GM21786 (cell line): ENCODE measurements around the gene ACSF3.

Experiments
- ATAC-seq: cut with Tn5 transposase; IDR thresholded peaks from one replicate; pipeline ENCODE4 v1.9.1; 2021; ENCODE audit not compliant: unreplicated experiment

The ACSF3 gene

GRCh38 chr16:89123001-89123830 lies 29.6 kb downstream of the ACSF3 start:
- ATAC-seq, result no peak

DNA sequence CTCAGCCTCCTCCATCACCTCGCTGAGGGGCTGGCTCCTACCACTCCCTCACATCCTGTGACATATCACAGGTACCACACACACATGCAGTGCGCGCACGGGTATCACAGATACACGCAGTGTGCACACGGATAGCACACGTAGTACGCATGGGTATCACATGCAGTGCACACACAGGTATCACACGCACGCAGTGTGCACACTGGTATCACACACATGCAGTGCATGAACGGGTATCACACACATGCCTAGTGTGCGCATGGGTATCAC lies 30.1 kb downstream of the ACSF3 start:
- no peak for ATAC-seq

- no peak for ATAC-seq
Measured at GRCh38 chr16:89129378-89129777, 35.7 kb downstream of the ACSF3 start.

DNA sequence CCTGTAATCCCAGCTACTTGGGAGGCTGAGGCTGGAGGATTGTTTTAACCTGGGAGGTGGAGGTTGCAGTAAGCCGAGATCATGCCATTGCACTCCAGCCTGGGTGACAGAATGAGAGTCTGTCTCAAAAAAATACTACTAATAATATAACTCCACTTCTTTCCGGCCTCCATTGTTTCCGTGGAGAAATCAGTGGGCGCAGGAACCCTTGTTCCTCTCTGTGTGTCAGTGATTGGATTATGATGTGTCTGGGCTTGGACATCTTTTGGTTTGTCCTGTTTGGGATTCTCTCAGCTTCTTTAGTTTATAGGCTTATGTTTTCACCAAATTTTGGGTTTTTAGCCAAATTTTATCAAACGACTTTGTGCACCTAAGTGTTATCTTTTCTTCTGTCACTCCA lies 36.8 kb downstream of the ACSF3 start:
- ATAC-seq, result no peak

DNA sequence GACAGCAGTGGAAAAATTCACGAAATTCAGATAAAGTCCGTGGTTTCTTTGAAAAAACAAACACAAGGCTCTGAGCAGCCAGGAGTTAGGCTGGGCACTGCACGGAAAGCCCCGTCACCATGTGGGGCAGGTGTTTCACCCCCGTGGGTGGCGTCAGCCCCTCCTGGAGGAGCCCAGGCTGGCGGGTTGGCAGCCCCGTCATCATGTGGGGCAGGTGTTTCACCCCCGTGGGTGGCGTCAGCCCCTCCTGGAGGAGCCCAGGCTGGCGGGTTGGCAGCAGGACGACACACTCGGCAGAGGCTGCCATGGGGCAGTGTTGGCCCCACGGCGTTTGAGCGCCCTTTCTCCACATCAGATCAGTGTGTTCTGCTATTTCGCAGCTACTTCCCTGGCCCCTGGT lies 38.1 kb downstream of the ACSF3 start:
- ATAC-seq, result no peak

DNA sequence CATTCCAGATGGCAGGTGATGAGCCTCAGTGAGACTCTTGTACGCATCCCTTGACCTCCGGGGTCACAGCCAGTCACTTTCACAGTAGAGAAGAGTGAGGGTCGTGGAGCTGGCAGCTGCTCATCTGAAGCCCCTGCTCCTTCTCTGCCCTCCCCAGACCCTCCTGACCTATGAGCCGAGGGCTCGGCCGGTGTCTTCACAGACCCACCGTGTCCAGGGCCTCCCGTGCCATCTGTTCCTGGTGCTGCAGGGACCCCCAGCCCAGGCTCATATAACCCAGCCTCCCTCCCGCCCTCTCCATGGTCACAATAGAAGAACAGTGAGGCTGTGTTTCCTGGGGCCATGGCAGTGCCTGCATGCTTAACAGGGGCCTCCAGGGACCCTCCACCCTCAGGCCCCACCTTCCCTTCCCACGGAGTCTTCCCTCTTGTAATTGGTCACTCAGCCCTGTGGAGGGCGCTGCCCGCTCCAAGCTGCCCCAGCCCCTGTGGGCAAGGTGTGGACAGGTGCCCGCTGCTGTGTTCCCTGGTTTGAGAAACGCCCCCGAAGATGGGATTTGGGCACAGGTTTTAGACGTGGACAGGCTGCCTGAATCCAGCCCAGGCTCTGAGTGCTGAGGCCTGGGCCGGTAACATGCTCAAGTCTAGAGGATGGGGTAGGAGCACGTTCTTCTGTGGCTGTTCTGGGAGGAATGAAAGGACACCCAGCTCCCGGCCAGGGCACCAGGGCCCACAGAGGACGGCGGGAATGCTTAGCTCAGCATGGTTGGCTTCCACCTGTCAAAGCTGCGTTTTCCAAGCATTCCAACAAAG lies 38.7 kb downstream of the ACSF3 start:
- no peak for ATAC-seq

- ATAC-seq, result no peak
Measured at GRCh38 chr16:89133457-89134127, 39.9 kb downstream of the ACSF3 start.

DNA sequence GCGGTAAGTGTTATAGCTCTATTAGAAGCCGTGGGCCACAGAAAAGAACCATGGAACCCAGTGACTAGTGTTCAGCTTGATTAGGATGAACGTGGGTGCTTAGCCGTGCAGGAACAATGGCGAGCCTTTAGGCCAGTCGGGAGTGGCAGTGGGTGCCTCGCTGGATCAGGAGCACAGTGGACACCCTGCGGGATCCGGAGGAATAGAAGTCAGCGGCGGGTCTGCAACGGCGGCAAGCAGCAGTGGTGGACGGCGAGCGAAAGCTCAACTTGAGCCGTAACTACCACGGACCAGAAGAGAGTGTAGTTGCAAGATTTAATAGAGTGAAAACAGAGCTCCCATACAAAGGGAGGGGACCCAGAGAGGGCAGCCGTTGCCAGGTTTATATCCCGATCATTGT lies 40.6 kb downstream of the ACSF3 start:
- ATAC-seq, result no peak

DNA sequence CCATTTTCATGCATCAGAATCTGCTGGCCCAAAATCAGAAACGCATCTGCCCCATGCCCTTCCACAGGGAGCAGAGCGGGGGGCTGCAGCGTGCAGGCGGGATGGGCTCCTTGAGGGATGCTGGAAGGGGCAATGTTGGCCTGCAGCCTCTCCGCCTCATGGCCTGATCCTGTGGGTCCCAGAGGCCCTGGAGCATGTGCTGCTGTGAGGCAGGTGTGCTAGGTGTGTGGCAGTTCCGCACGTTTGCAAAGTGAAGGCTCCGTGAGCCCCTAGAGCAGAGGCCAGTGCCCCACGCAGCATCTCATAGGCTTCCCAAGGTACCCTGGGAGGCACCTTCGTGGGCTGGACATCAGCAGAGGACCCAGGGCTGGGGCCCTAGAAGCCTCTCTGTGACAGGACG lies 41.5 kb downstream of the ACSF3 start:
- ATAC-seq, result no peak

DNA sequence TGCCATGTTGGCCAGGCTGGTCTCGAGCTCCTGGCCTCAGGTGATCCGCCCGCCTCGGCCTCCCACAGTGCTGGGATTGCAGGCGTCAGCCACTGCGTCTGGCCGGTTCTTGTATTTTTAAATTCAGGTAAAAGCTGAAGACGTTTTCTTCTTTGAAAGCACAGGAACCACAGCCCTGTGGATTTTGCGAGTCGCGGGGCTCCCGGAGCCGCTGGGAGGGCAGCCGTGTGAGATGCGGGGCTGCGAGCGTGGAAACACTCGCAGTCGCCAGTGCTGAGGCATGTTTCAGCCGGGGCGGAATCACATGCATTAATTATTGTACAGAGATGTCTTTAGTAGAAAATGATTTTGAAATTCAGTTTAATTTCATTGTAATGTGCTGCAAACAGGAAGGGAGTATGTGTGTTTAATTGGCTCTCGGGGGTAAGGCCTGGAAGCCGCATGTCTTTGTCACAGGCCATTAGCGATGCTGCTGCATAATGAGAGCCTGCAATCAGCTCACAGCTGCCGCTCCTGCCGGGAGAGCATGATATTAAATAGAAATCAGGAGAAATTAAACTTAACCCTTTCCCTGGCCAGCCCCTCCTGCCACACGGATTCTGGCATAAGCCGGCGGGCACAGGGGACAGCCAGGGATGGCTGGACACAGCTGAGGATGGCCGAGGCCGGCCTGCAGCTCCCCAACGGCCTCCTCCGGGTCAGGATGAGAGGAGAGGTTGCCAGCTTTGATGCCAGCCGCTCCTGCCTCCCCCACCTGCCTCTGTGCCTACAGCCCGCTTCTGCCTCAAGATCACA lies 42.5 kb downstream of the ACSF3 start:
- ATAC-seq, result no peak

GRCh38 chr16:89136931-89137330 lies 43.3 kb downstream of the ACSF3 start:
- ATAC-seq, result no peak

DNA sequence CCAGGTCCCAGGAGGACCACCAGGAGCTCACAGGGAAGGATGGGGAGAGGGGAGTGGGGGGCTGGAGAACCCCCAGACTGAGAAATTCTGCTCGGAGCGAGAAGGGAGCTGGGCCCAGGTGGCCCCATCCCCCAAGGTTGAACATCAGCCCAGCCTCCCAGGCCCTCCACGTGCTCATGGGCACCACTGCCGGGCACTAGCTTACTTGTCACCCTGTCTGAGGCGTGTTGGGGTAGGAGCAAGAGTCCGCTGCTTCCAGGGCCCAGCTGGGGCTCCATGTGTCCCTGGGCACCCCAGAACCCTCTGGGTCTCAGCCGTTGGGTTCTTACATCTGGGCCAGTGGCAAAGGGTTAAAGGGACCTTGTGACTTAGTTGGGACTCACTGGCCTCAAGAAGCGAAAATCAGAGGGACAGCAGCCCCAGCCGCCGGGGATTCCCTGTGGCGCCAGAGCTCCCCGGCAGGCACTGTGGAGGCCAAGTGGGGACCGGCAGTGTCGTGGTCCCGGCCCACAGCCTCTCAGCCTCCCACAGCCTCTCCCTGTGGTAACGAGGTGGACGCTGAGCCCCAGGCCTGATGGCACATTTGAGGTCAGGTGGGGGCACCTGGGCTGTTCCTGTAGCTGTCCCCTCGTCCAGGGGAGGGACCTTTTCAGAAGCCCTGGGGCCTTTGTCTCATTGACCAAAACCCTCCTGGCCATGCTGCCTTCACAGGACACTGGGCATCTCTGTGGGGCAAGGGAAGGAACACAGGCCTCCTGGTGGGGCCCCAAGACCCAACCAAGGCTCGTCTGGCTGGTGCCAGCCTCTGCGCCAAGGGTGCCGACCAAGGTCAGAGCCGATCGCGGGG lies 44.2 kb downstream of the ACSF3 start:
- ATAC-seq, result no peak

DNA sequence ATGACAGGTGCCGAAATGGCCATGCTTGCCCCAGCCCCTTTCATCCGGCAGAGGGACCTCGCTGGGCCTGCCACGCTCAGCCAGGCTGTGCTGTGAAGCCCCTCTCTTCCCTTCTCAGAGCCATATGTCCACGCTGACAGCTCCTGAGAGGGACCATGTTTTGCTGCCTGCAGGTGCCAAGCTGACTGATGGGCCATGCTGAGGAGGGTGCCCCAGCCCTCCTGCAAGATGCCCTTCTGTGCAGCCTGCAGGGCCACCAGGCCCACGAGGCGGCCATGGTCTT lies 44.8 kb downstream of the ACSF3 start:
- no peak for ATAC-seq

- no peak for ATAC-seq
Measured at GRCh38 chr16:89138843-89139520, 45.3 kb downstream of the ACSF3 start.

DNA sequence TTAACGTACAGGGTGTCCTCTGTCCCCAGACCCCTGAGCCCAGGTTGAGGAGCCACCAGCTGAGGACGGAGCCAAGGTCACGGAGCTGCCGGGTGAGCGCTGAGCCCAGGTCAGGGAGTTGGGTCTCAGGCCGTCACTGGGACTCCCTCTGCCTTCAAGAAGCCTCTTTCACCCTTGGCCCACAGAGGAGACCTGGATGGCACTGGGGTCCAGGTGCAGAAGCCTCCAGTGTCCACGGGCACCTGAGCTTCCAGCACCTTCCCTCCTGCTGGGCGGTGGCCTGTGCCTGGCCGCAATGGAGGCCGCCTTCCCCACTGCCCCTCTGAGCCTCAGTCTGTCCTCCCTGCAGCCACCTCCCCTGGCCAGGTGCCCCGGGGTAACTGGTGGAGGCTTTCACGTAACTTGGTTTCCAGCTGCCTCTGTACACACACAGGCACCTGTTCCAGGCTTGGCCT lies 46.3 kb downstream of the ACSF3 start:
- ATAC-seq, result no peak

- no peak for ATAC-seq
Measured at GRCh38 chr16:89140401-89140800, 46.7 kb downstream of the ACSF3 start.

- no peak for ATAC-seq
Measured at GRCh38 chr16:89140981-89141883, 47.6 kb downstream of the ACSF3 start.

- no peak for ATAC-seq
Measured at GRCh38 chr16:89141884-89142267, 48.2 kb downstream of the ACSF3 start.
